Endothelial cell of umbilical vein (primary cell): ENCODE results near the gene PRKAR1B.

ENCODE experiments used
- EZH2 ChIP-seq: IDR thresholded peaks from 2 replicates; pipeline ENCODE4 v1.6.1; 2012; ENCODE audit warnings: borderline replicate concordance, low read depth, mild to moderate bottlenecking, moderate library complexity, low read length, inconsistent platforms; ENCODE audit not compliant: severe bottlenecking
- JUN ChIP-seq: IDR thresholded peaks from 2 replicates; pipeline ENCODE4 v1.6.1; 2011; ENCODE audit warnings: borderline replicate concordance, low read depth; ENCODE audit not compliant: insufficient read length, insufficient read depth
- POLR2A ChIP-seq: IDR thresholded peaks from 2 replicates; pipeline ENCODE4 v1.6.1; 2012; ENCODE audit warnings: low read depth, mild to moderate bottlenecking, control low read depth, low read length
- POLR2AphosphoS5 ChIP-seq: IDR thresholded peaks from 2 replicates; pipeline ENCODE4 v1.6.1; 2012; ENCODE audit warnings: low read depth, mild to moderate bottlenecking, control low read depth, low read length, moderate library complexity; ENCODE audit not compliant: insufficient read depth
- TF ChIP-seq, protein P1 (sequence below), 2 donors: IDR thresholded peaks; 1 replicate in 1 of 2; 2 replicates in 1 of 2; pipeline ENCODE4 v1.5.1; 2011; ENCODE audit warnings: low read length in 2 of 2, mild to moderate bottlenecking in 2 of 2, moderate library complexity in 2 of 2, control low read depth in 1 of 2, inconsistent platforms in 1 of 2, low read depth in 1 of 2; ENCODE audit not compliant: insufficient read depth in 1 of 2; ENCODE audit errors: extremely low read depth in 1 of 2

DNA sequence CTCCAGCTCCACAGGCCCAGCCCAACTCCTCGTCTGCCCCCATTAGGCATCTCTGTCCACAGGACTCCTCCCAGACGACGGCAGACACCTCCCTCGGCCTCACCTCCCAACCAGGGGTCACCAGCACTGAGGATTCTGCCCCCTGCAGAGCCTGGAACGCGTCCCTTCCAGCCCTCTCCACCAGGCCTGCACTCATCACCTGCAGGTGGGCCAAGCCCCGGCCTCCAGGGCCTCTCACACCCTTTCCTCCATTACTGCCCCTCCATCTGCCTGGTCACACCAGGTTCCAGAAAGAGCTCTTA is 164.8 kb downstream of the PRKAR1B start:
- TF ChIP-seq, protein P1, sequence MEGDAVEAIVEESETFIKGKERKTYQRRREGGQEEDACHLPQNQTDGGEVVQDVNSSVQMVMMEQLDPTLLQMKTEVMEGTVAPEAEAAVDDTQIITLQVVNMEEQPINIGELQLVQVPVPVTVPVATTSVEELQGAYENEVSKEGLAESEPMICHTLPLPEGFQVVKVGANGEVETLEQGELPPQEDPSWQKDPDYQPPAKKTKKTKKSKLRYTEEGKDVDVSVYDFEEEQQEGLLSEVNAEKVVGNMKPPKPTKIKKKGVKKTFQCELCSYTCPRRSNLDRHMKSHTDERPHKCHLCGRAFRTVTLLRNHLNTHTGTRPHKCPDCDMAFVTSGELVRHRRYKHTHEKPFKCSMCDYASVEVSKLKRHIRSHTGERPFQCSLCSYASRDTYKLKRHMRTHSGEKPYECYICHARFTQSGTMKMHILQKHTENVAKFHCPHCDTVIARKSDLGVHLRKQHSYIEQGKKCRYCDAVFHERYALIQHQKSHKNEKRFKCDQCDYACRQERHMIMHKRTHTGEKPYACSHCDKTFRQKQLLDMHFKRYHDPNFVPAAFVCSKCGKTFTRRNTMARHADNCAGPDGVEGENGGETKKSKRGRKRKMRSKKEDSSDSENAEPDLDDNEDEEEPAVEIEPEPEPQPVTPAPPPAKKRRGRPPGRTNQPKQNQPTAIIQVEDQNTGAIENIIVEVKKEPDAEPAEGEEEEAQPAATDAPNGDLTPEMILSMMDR (IDR thresholded peaks at IDR 0.05; ENCODE audit: extremely low read depth in 1 of 2, insufficient read depth in 1 of 2, low read depth in 1 of 2, low read length in 2 of 2) = no peak
- TF ChIP-seq POLR2A (no peak), POLR2AphosphoS5 (no peak), JUN (no peak), EZH2 (no peak)
